Activated CD4-positive, alpha-beta memory T cell treated with anti-CD3 and anti-CD28 coated beads for 36 hours (primary cell): ENCODE results near the gene SLCO1B3. TPM values are rescaled to one million over a fixed set of nuclear protein-coding genes. Genes with fewer than 3 reads are reported as not detected.
"Not testable (repeated sequence)": the region's sequence is repeated elsewhere in the genome, so short reads cannot be mapped to it uniquely, and the experiment has no call there.

Source experiments
- CTCF ChIA-PET: fragments of 350-600 bp; sonication (Branson Sonifier 250); formaldehyde crosslinking; loops from one replicate; lab custom pipeline; 2021; ENCODE audit warnings: antibody characterized with exemption, inconsistent platforms; lab: Charles Lee
- POLR2A ChIA-PET: fragments of 350-600 bp; sonication (Branson Sonifier 250); formaldehyde crosslinking; loops from one replicate; lab custom pipeline; 2021; ENCODE audit warnings: antibody characterized with exemption; lab: Charles Lee
- DNase-seq: peaks from one replicate; pipeline ENCODE4 v3.0.0-alpha.2; 2020
- H3K27ac Mint-ChIP-seq: one replicate; pipeline ENCODE4 v1.8.0; 2021; ENCODE audit warnings: mixed read lengths
- H3K27me3 Mint-ChIP-seq: one replicate; pipeline ENCODE4 v1.8.0; 2021; ENCODE audit warnings: mixed read lengths
- H3K36me3 Mint-ChIP-seq: one replicate; pipeline ENCODE4 v1.8.0; 2021; ENCODE audit warnings: mixed read lengths
- H3K4me1 Mint-ChIP-seq: one replicate; pipeline ENCODE4 v1.8.0; 2021; ENCODE audit warnings: low read depth, mixed read lengths
- H3K4me3 Mint-ChIP-seq: one replicate; pipeline ENCODE4 v1.8.0; 2021; ENCODE audit warnings: mild to moderate bottlenecking, mixed read lengths
- H3K9me3 Mint-ChIP-seq: one replicate; pipeline ENCODE4 v1.8.0; 2021; ENCODE audit warnings: mixed read lengths
- intact Hi-C: fragments of 100-400 bp; cut with micrococcal nuclease; formaldehyde crosslinking; loops from one replicate; pipeline ENCODE4 v1.15.1; 2023
- total RNA-seq, 2 experiments: library from RNA; stranded (reverse); gene quantifications; one replicate each; pipeline ENCODE4 v1.2.3, GENCODE V29; 2021

The SLCO1B3 gene, protein sequence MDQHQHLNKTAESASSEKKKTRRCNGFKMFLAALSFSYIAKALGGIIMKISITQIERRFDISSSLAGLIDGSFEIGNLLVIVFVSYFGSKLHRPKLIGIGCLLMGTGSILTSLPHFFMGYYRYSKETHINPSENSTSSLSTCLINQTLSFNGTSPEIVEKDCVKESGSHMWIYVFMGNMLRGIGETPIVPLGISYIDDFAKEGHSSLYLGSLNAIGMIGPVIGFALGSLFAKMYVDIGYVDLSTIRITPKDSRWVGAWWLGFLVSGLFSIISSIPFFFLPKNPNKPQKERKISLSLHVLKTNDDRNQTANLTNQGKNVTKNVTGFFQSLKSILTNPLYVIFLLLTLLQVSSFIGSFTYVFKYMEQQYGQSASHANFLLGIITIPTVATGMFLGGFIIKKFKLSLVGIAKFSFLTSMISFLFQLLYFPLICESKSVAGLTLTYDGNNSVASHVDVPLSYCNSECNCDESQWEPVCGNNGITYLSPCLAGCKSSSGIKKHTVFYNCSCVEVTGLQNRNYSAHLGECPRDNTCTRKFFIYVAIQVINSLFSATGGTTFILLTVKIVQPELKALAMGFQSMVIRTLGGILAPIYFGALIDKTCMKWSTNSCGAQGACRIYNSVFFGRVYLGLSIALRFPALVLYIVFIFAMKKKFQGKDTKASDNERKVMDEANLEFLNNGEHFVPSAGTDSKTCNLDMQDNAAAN
- not detected for total RNA-seq

DNA sequence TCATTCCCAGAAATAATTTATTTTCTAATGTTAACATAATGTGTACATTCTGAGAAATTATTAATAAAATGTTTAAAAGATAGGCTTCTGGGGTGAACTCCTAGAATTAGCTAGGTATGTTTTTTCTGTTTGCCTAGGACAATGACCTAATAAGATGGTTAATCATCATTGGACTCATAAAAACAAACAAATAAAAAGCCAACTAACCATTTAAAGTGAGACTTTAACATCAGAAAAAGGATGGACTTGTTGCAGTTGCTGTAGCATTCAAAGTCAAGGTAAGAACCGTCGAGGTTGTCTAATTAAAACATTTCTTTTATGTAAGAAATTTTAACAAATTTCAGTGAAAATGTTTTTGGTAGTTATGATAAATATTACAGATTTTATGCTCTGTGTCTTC lies at the start of gene SLCO1B3:
Gene SLCO1B3, plus strand, starts transcription at position 219 of the 400 bp plus-strand sequence. CDS start 5,034 bp downstream, outside the sequence.
- ChIA-PET POLR2A (no interaction called here), CTCF (no interaction called here)
- H3K36me3 Mint-ChIP-seq = no peaks in the 10 kb centered on the region
- no peak for DNase-seq
- peaks cover 5% of the 10 kb centered on the region for H3K9me3 Mint-ChIP-seq
- no peaks in the 10 kb centered on the region for H3K27me3 Mint-ChIP-seq
- intact Hi-C loops = no loop called here
- H3K27ac Mint-ChIP-seq = no peak within 1 kb of the TSS
- H3K4me1 Mint-ChIP-seq = no peaks in the 10 kb centered on the region
- H3K4me3 Mint-ChIP-seq = no peak within 1 kb of the TSS

DNA sequence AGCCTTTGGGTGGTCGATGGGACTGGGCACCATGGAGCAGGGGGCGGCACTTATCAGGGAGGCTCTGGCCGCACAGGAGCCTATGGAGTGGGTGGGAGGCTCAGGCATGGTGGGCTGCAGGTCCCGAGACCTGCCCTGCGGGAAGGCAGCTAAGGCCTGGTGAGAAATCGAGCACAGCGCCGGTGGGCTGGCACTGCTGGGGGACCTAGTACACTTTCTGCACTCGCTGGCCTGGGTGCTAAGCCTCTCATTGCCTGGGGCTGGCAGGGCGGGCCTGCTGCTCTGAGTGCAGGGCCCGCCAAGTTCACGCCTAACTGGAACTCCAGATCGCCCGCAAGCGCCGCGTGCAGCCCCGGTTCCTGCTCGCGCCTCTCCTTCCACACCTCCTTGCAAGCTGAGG lies 33.1 kb upstream of the SLCO1B3 start:
- Mint-ChIP-seq H3K9me3 (peaks cover 12% of the 10 kb centered on the region), H3K27ac (no peak overlapping the region), H3K36me3 (no peaks in the 10 kb centered on the region), H3K27me3 (no peaks in the 10 kb centered on the region), H3K4me1 (no peaks in the 10 kb centered on the region), H3K4me3 (no peak overlapping the region)
- POLR2A ChIA-PET = no interaction called here
- CTCF ChIA-PET = no interaction called here
- DNase-seq = no peak
- intact Hi-C loops = no loop called here

DNA sequence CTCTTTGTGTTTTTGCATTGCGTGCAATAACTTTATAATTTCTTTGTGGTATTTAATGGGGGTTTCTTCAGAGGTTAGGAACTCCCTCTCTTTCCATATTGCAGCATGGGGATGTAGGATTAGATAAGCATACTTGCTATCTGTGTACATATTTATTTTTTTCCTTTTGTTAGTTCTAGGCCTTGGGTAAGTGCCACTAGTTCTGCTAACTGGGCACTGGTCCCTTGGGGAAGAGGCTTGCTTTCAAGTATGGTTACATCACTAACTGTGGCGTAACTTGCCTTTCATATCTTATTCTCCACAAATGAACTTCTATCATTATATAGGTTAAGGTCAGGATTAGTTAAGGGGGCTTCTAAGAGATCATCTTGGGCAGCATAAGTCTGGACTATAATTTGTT lies 31.5 kb upstream of the SLCO1B3 start:
- no peak for DNase-seq
- no peaks in the 10 kb centered on the region for H3K27me3 Mint-ChIP-seq
- ChIA-PET CTCF (no interaction called here), POLR2A (no interaction called here)
- peaks cover 12% of the 10 kb centered on the region for H3K9me3 Mint-ChIP-seq
- no peaks in the 10 kb centered on the region for H3K4me1 Mint-ChIP-seq
- no peak overlapping the region for H3K27ac Mint-ChIP-seq
- no peaks in the 10 kb centered on the region for H3K36me3 Mint-ChIP-seq
- no peak overlapping the region for H3K4me3 Mint-ChIP-seq
- intact Hi-C loops = no loop called here

- DNase-seq, H3K4me3 Mint-ChIP-seq, H3K27me3 Mint-ChIP-seq, H3K27ac Mint-ChIP-seq, H3K4me1 Mint-ChIP-seq, H3K36me3 Mint-ChIP-seq, CTCF ChIA-PET, POLR2A ChIA-PET, intact Hi-C loops: not testable (repeated sequence)
- peaks cover 12% of the 10 kb centered on the region for H3K9me3 Mint-ChIP-seq
Measured at GRCh38 chr12:20779971-20780370, 30.5 kb upstream of the SLCO1B3 start.

GRCh38 chr12:20783796-20784357 lies 26.6 kb upstream of the SLCO1B3 start:
- POLR2A ChIA-PET, H3K4me1 Mint-ChIP-seq, H3K4me3 Mint-ChIP-seq, H3K27me3 Mint-ChIP-seq, intact Hi-C loops, H3K36me3 Mint-ChIP-seq, H3K27ac Mint-ChIP-seq, DNase-seq, H3K9me3 Mint-ChIP-seq, CTCF ChIA-PET: not testable (repeated sequence)

DNA sequence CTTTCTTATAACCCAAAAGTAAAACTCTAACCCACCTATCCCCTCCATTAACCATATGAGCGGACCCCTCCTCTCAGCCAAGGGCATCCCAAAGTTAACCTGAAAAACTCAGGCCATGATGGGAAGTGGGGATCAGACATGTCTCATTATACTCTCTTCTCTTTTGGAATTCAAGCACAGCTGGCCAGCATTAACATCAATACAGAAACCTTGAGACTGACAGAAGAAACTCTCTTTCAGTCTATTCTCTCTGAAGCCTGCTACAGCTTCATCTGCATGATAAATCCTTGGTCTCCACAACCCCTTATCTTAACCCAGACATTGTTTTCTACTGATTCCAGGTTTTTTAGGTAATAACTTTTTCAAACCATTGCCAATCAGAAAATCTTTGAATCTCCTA lies 17.5 kb upstream of the SLCO1B3 start:
- CTCF ChIA-PET = no interaction called here

GRCh38 chr12:20798554-20798953 lies 12.0 kb upstream of the SLCO1B3 start:
- Mint-ChIP-seq H3K36me3 (no peaks in the 10 kb centered on the region), H3K27me3 (no peaks in the 10 kb centered on the region), H3K27ac (no peak overlapping the region), H3K9me3 (no peaks in the 10 kb centered on the region), H3K4me1 (no peaks in the 10 kb centered on the region), H3K4me3 (no peak overlapping the region)
- ChIA-PET CTCF (no interaction called here), POLR2A (no interaction called here)
- DNase-seq = no peak
- intact Hi-C loops = no loop called here

More for the DNA sequence above, 17.5 kb upstream of the SLCO1B3 start:
- H3K36me3 Mint-ChIP-seq = no peaks in the 10 kb centered on the region
- no peak overlapping the region for H3K4me3 Mint-ChIP-seq
- no peaks in the 10 kb centered on the region for H3K9me3 Mint-ChIP-seq
- H3K4me1 Mint-ChIP-seq = no peaks in the 10 kb centered on the region
- no peak overlapping the region for H3K27ac Mint-ChIP-seq
- no peaks in the 10 kb centered on the region for H3K27me3 Mint-ChIP-seq
- POLR2A ChIA-PET = no interaction called here
- no peak for DNase-seq
- intact Hi-C loops = no loop called here

DNA sequence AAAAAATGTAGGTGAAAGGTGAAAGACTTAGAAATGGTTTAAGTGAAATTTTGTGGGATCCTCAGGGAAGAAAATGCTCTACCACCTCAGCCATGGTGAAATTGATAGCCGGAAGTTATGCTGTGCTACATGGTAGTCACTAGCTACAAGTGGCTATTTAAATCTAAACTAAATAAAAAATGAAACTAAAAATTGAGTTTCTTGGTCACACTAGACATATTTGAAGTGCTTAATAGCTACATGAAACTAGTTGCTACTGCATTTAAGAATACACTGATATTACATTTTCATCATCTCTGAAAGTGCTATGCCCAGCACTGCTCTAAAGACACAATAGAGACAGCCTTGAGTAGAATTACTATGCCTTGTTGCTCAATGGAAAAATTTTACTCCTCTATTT lies 10.3 kb upstream of the SLCO1B3 start:
- ChIA-PET CTCF (no interaction called here), POLR2A (no interaction called here)
- no peak overlapping the region for H3K4me3 Mint-ChIP-seq
- H3K9me3 Mint-ChIP-seq = no peaks in the 10 kb centered on the region
- no peaks in the 10 kb centered on the region for H3K36me3 Mint-ChIP-seq
- no peaks in the 10 kb centered on the region for H3K4me1 Mint-ChIP-seq
- intact Hi-C loops = no loop called here
- H3K27me3 Mint-ChIP-seq = no peaks in the 10 kb centered on the region
- no peak overlapping the region for H3K27ac Mint-ChIP-seq
- DNase-seq = no peak

- H3K27ac Mint-ChIP-seq = no peak overlapping the region
- H3K4me1 Mint-ChIP-seq = no peaks in the 10 kb centered on the region
- intact Hi-C loops = no loop called here
- POLR2A ChIA-PET = no interaction called here
- H3K9me3 Mint-ChIP-seq = no peaks in the 10 kb centered on the region
- H3K36me3 Mint-ChIP-seq = no peaks in the 10 kb centered on the region
- no peak overlapping the region for H3K4me3 Mint-ChIP-seq
- DNase-seq = no peak
- CTCF ChIA-PET = no interaction called here
- H3K27me3 Mint-ChIP-seq = no peaks in the 10 kb centered on the region
Measured at GRCh38 chr12:20801035-20801434, 9.5 kb upstream of the SLCO1B3 start.

GRCh38 chr12:20805921-20806320 lies 4.6 kb upstream of the SLCO1B3 start:
- no peak for DNase-seq
- ChIA-PET CTCF (no interaction called here), POLR2A (no interaction called here)
- H3K9me3 Mint-ChIP-seq = peaks cover 5% of the 10 kb centered on the region
- H3K4me3 Mint-ChIP-seq = no peak overlapping the region
- H3K27me3 Mint-ChIP-seq = no peaks in the 10 kb centered on the region
- intact Hi-C loops = no loop called here
- no peaks in the 10 kb centered on the region for H3K36me3 Mint-ChIP-seq
- no peaks in the 10 kb centered on the region for H3K4me1 Mint-ChIP-seq
- no peak overlapping the region for H3K27ac Mint-ChIP-seq

- no peak for DNase-seq
- Mint-ChIP-seq H3K9me3 (peaks cover 5% of the 10 kb centered on the region), H3K4me1 (no peaks in the 10 kb centered on the region), H3K27me3 (no peaks in the 10 kb centered on the region), H3K4me3 (no peak overlapping the region), H3K36me3 (no peaks in the 10 kb centered on the region), H3K27ac (no peak overlapping the region)
- intact Hi-C loops = no loop called here
- ChIA-PET POLR2A (no interaction called here), CTCF (no interaction called here)
Measured at GRCh38 chr12:20807192-20808080, 3.1 kb upstream of the SLCO1B3 start.

GRCh38 chr12:20808521-20808920 lies 2.0 kb upstream of the SLCO1B3 start:
- no peaks in the 10 kb centered on the region for H3K4me1 Mint-ChIP-seq
- no peak overlapping the region for H3K27ac Mint-ChIP-seq
- H3K27me3 Mint-ChIP-seq = no peaks in the 10 kb centered on the region
- intact Hi-C loops = no loop called here
- H3K4me3 Mint-ChIP-seq = no peak overlapping the region
- no peak for DNase-seq
- peaks cover 5% of the 10 kb centered on the region for H3K9me3 Mint-ChIP-seq
- ChIA-PET POLR2A (no interaction called here), CTCF (no interaction called here)
- no peaks in the 10 kb centered on the region for H3K36me3 Mint-ChIP-seq
